ENCODE data around the gene UBAP1L.
"Not testable (repeated sequence)": the region's sequence is repeated elsewhere in the genome, so short reads cannot be mapped to it uniquely, and the experiment has no call there.

The UBAP1L gene

GRCh38 chr15:65115086-65115485, at the start of gene UBAP1L:
Gene UBAP1L (minus strand): TSS chr15:65115200. CDS start chr15:65106215, 8,985 bp downstream.
- no peak for TF ChIP-seq CTCF (IDR thresholded peaks at IDR 0.05; ENCODE audit: borderline replicate concordance, insufficient read depth, low read depth, low read length)
- H3K4me3 ChIP-seq (ENCODE audit: low read depth, low read length) = no peak within 1 kb of the TSS

- no peak for TF ChIP-seq CTCF (IDR thresholded peaks at IDR 0.05; ENCODE audit: borderline replicate concordance, insufficient read depth, low read depth, low read length)
- no peak overlapping the region for H3K4me3 ChIP-seq (ENCODE audit: low read depth, low read length)
Measured at GRCh38 chr15:65164139-65164538, 49.1 kb upstream of the UBAP1L start.

GRCh38 chr15:65163041-65163440, 48.0 kb upstream of the UBAP1L start:
- H3K4me3 ChIP-seq (ENCODE audit: low read depth, low read length) = no peak overlapping the region
- no peak for TF ChIP-seq CTCF (IDR thresholded peaks at IDR 0.05; ENCODE audit: borderline replicate concordance, insufficient read depth, low read depth, low read length)

- no peak for TF ChIP-seq CTCF (IDR thresholded peaks at IDR 0.05; ENCODE audit: borderline replicate concordance, insufficient read depth, low read depth, low read length)
- H3K4me3 ChIP-seq (ENCODE audit: low read depth, low read length) = no peak overlapping the region
Measured at GRCh38 chr15:65156692-65157091, 41.7 kb upstream of the UBAP1L start.

- TF ChIP-seq CTCF (IDR thresholded peaks at IDR 0.05; ENCODE audit: borderline replicate concordance, insufficient read depth, low read depth, low read length) = no peak
- no peak overlapping the region for H3K4me3 ChIP-seq (ENCODE audit: low read depth, low read length)
Measured at GRCh38 chr15:65154720-65155119, 39.7 kb upstream of the UBAP1L start.

GRCh38 chr15:65147902-65148301, 32.9 kb upstream of the UBAP1L start:
- H3K4me3 ChIP-seq (ENCODE audit: low read depth, low read length) = no peak overlapping the region
- no peak for TF ChIP-seq CTCF (IDR thresholded peaks at IDR 0.05; ENCODE audit: borderline replicate concordance, insufficient read depth, low read depth, low read length)

GRCh38 chr15:65146438-65146837, 31.4 kb upstream of the UBAP1L start:
- no peak overlapping the region for H3K4me3 ChIP-seq (ENCODE audit: low read depth, low read length)
- TF ChIP-seq CTCF (IDR thresholded peaks at IDR 0.05; ENCODE audit: borderline replicate concordance, insufficient read depth, low read depth, low read length) = no peak

GRCh38 chr15:65138631-65139030, 23.6 kb upstream of the UBAP1L start:
- not testable (repeated sequence) for H3K4me3 ChIP-seq (ENCODE audit: low read depth, low read length)

- not testable (repeated sequence) for H3K4me3 ChIP-seq (ENCODE audit: low read depth, low read length)
Measured at GRCh38 chr15:65137893-65138292, 22.9 kb upstream of the UBAP1L start.

GRCh38 chr15:65137089-65137488, 22.1 kb upstream of the UBAP1L start:
- not testable (repeated sequence) for H3K4me3 ChIP-seq (ENCODE audit: low read depth, low read length)

Measured in GM12875 (cell line).